HG03175 (cell line): ENCODE data around the gene GDPD2.

Source experiments
- ATAC-seq: cut with Tn5 transposase; IDR thresholded peaks from one replicate; pipeline ENCODE4 v1.9.1; 2021; ENCODE audit warnings: mild to moderate bottlenecking, moderate library complexity; ENCODE audit not compliant: unreplicated experiment

Gene GDPD2

GRCh38 chrX:70470850-70471289, 47.8 kb downstream of the GDPD2 start:
- peak; percentile 52 for ATAC-seq

- no peak for ATAC-seq
Measured at GRCh38 chrX:70476166-70476933, 53.2 kb downstream of the GDPD2 start.

- no peak for ATAC-seq
Measured at GRCh38 chrX:70476934-70477733, 54.0 kb downstream of the GDPD2 start.

- ATAC-seq: no peak
Measured at GRCh38 chrX:70477734-70478075, 54.6 kb downstream of the GDPD2 start.

- no peak for ATAC-seq
Measured at GRCh38 chrX:70478526-70479245, 55.6 kb downstream of the GDPD2 start.

- ATAC-seq: no peak
Measured at GRCh38 chrX:70479247-70479921, 56.3 kb downstream of the GDPD2 start.

GRCh38 chrX:70479922-70480659, 57.0 kb downstream of the GDPD2 start:
- ATAC-seq: no peak

GRCh38 chrX:70480660-70481018, 57.5 kb downstream of the GDPD2 start:
- ATAC-seq: no peak

- no peak for ATAC-seq
Measured at GRCh38 chrX:70481471-70482270, 58.6 kb downstream of the GDPD2 start.

- no peak for ATAC-seq
Measured at GRCh38 chrX:70482300-70482699, 59.2 kb downstream of the GDPD2 start.
